Neuron (in vitro differentiated cells): ENCODE measurements around the gene DTX3.
"Not testable (repeated sequence)": the region's sequence is repeated elsewhere in the genome, so short reads cannot be mapped to it uniquely, and the experiment has no call there.

ENCODE experiments used
- H2AFZ ChIP-seq: one replicate; pipeline ENCODE4 v1.6.1; 2013; ENCODE audit warnings: low read depth, mild to moderate bottlenecking, inconsistent platforms, low read length, moderate library complexity
- H3K27me3 ChIP-seq: one replicate; pipeline ENCODE4 v1.6.1; 2013; ENCODE audit warnings: low read length; ENCODE audit not compliant: insufficient read depth
- H3K36me3 ChIP-seq: one replicate; pipeline ENCODE4 v1.6.1; 2013; ENCODE audit warnings: low read length; ENCODE audit not compliant: insufficient read depth
- H3K4me1 ChIP-seq: one replicate; pipeline ENCODE4 v1.6.1; 2013; ENCODE audit warnings: low read length; ENCODE audit not compliant: insufficient read depth
- H3K4me3 ChIP-seq: 2 replicates; pipeline ENCODE4 v1.5.1; 2013; ENCODE audit warnings: mild to moderate bottlenecking, low read length, moderate library complexity
- H3K9me3 ChIP-seq: one replicate; pipeline ENCODE4 v1.6.1; 2013; ENCODE audit warnings: low read length

Gene DTX3

DNA sequence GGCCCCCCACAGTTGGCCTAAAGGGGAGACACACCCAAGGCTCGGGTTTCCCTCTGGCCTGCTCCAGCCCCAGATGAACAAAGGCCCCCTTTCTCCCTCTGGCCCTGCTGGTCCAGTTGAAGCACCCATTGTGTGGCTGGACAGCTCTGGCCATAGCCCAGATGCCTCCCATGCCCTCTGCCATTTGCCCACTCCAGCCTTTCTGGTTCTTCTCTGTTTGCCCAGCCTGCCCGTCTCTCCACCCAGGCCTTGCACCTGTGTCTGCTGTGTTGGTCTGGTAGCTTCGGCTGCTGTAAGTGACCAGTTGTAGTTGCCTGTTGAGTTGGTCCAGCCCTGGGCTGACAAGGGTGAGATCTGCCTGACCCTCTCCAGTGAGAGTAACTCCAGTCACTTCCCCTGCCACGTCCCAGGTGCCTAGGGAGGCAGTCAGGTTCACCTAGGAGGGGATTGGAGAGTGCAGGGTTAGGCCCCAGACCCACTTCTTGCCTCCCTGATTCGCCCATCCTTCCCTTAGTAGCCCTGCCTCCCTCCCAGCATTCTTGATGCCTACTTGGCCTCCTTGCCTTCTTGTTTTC is 25.4 kb downstream of the DTX3 start:
- Histone ChIP-seq H3K36me3 (peaks cover 34% of the 10 kb centered on the region), H3K27me3 (no peaks in the 10 kb centered on the region), H3K4me3 (no peak overlapping the region), H3K9me3 (no peaks in the 10 kb centered on the region), H3K4me1 (peaks cover 16% of the 10 kb centered on the region), H2AFZ (no peak overlapping the region)

DNA sequence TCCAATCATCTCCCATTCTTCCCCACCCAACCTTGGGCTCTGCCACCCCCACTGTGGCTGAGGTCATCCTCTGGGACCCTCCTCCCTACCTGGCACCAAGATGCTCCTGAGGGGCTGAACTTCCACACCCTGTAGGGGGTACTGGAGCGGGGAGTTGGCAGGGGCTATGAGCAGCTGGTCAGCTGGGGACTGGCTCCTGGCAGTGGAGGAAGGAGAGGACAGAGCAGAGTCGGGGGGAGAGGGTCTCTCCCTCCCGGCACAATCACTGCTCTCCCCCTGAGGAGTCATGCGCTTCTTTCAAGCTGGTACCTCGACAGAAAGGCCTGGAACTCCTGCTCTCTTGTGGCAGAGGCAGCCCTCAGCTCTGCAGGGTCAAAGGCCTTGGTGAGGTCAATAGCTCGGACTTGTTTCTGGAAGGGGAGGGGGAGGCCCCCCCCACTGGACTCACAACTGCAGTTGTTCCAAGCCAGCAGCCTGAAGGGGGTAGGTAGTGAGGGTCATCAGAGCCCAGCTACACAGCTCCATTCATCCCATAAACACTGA is 26.3 kb downstream of the DTX3 start:
- Histone ChIP-seq H3K4me1 (peaks cover 16% of the 10 kb centered on the region), H3K27me3 (no peaks in the 10 kb centered on the region), H3K4me3 (peak overlapping the region; percentile 64), H2AFZ (no peak overlapping the region), H3K36me3 (peaks cover 31% of the 10 kb centered on the region), H3K9me3 (no peaks in the 10 kb centered on the region)

DNA sequence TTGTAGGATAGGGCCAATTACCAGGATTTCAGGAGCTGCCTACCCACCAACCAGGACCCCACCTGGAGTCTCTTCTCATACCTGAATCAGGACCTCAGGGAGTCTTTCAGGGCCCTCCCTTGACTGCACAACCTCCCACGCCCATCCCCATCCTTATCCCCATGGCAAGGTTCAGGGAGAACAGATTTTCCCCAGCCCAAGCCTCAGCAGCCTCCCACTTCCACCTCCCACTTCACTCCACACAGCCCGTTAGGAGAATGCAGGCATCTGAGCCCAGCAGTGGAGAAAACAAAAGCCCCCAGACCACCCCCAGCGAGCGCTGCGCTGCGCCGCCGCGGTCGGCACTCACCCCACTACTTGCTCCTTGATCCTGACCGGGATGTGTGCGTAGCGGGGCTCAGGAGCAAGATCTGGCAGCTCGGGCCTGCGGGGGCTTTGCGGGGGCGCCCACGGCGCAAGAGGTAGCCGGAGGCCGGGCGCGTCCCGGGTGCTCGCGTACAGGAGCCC is 27.0 kb downstream of the DTX3 start:
- peaks cover 24% of the 10 kb centered on the region for H3K36me3 ChIP-seq
- H3K4me3 ChIP-seq = peak overlapping the region; percentile 64
- H3K9me3 ChIP-seq = no peaks in the 10 kb centered on the region
- peaks cover 16% of the 10 kb centered on the region for H3K4me1 ChIP-seq
- H3K27me3 ChIP-seq = no peaks in the 10 kb centered on the region
- peak overlapping the region; percentile 98 for H2AFZ ChIP-seq

DNA sequence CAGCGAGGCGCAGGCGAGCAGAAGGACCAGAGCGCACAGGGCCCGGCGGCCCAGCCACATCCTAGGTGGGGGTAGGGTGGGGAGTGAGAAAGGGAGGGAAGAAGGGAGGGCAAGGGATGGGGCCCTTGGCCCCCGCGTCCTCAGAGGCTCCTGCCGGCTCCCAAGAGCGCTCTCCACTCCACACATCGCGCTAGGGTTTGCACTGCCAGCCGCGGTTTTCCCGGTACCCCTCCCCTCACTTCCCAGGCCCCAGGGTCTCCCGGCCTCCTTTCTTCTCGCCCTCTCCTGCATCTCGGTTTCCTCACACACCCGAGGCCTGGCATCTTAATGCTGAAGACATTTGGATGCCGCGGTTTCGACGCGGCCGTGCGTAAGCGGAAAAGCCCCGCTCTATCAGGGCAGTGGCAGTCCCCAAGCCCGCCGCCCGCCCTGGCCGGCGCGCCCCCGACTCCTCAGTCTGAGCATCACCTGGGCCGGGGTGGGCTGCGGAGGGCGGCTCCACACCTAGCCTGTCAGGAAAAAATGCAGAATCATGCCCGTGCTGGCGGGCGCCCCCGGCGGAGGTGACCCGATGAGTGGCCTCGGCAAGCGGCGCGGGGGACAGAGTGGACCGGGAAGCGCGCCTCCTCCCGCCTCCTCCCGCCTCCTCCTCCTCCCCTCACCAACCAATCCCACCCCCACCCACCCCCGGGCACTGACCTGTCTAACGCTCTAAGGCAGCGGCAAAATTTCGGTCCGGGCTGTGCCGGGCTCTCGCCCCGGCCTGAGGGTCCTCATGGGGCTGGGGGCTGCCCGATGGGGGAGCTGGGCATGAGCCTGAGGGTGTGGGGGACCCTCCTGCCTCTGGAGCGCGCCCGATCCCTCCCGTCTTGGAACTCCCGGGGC is 27.7 kb downstream of the DTX3 start:
- Histone ChIP-seq H3K36me3 (peaks cover 20% of the 10 kb centered on the region), H3K9me3 (no peaks in the 10 kb centered on the region), H3K4me3 (peak overlapping the region; percentile 64), H2AFZ (peak overlapping the region; percentile 98), H3K4me1 (peaks cover 16% of the 10 kb centered on the region), H3K27me3 (no peaks in the 10 kb centered on the region)

- Histone ChIP-seq H3K4me3 (peak within 1 kb of the TSS; percentile 64), H3K27me3 (no peaks in the 10 kb centered on the region), H3K36me3 (peaks cover 17% of the 10 kb centered on the region), H3K4me1 (peaks cover 16% of the 10 kb centered on the region), H2AFZ (peak within 1 kb of the TSS; percentile 98), H3K9me3 (no peaks in the 10 kb centered on the region)
Measured at GRCh38 chr12:57632958-57633840, 28.6 kb downstream of the DTX3 start, which contains the start of gene B4GALNT1. Gene B4GALNT1 (minus strand): TSS chr12:57633201. CDS start chr12:57632132, 1,069 bp downstream.

GRCh38 chr12:57636731-57637130 is 32.1 kb downstream of the DTX3 start:
- H3K36me3 ChIP-seq, H3K4me1 ChIP-seq, H3K4me3 ChIP-seq, H3K9me3 ChIP-seq, H2AFZ ChIP-seq, H3K27me3 ChIP-seq: not testable (repeated sequence)

DNA sequence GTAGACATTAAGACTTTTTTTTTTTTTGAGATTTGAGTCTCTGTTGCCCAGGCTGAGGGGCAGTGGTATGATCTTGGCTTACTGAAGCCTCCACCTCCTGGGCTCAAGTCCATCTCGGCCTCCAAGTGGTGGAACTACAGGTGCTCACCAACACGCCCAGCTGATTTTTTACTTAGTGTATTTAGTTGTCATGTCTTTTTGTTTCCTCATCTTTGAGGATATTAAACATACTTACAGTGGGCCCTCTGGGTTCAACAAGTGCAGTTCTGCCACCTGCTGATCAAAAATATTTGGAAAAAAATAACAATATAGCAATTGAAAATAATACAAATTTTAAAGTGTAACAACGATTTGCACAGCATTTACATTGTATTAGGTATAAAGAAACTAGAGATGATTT is 32.7 kb downstream of the DTX3 start:
- Histone ChIP-seq H3K27me3 (peaks cover 2% of the 10 kb centered on the region), H3K4me3 (no peak overlapping the region), H3K9me3 (no peaks in the 10 kb centered on the region), H2AFZ (no peak overlapping the region), H3K36me3 (no peaks in the 10 kb centered on the region), H3K4me1 (no peaks in the 10 kb centered on the region)

DNA sequence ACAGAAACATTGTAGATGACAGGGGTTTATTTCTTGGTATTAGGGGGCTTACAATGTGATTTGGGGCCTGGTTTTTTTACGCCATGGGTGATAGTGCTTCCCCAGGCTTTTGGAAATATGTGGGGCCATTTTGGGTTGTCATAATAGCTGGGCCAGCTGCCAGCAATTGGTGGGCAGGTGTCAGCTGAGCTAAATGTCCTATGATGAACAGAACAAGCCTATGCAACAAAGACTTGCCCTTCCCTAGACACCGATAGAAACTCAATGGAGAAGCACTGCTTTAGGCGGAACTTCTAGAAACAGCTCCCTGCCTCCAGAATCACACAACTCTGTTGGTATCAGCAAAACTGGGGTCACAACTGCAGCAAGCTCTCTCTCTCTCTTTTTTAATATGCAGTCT is 33.5 kb downstream of the DTX3 start:
- H3K36me3 ChIP-seq = no peaks in the 10 kb centered on the region
- peaks cover 2% of the 10 kb centered on the region for H3K27me3 ChIP-seq
- no peak overlapping the region for H3K4me3 ChIP-seq
- H3K9me3 ChIP-seq = no peaks in the 10 kb centered on the region
- no peaks in the 10 kb centered on the region for H3K4me1 ChIP-seq
- no peak overlapping the region for H2AFZ ChIP-seq

GRCh38 chr12:57640175-57641042 is 35.8 kb downstream of the DTX3 start:
- H3K27me3 ChIP-seq = peaks cover 2% of the 10 kb centered on the region
- no peak overlapping the region for H3K4me3 ChIP-seq
- H3K4me1 ChIP-seq = no peaks in the 10 kb centered on the region
- H3K36me3 ChIP-seq = no peaks in the 10 kb centered on the region
- no peaks in the 10 kb centered on the region for H3K9me3 ChIP-seq
- no peak overlapping the region for H2AFZ ChIP-seq

DNA sequence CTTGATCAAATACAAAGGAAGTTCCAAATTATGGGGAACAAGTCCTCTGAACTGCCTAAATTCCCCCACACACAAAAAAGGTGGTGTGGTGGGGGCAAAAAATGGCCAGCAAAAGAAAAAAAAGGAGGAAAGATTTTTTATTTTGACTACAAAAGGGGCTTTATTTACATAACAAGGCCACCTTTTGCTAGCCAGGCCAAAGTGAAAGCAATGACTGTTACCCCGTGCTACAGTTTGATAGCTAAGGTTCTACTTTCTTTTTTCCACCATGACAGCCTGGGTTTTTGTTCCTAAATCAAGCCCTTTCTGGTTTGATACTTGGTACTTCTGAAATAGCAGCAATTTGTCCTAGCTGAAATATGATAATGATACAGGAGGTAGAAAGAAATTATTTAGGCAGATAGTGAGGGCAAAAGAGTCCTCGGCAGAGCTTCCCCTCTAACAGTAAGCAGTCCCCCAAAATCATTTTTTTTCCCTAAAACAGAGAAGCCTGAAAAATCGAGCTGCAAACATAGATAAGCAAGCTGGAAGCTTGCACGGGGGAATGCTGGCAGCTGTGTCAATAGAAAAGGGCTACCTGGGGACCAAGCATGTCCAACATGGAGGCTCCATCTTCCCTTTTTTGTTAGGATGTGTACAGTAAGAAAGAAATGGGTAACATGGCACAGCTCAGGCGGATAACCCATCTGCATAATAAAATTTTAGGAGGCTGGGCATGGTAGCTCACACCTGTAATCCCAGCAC is 37.2 kb downstream of the DTX3 start:
- Histone ChIP-seq H3K4me3 (no peak overlapping the region), H3K36me3 (no peaks in the 10 kb centered on the region), H3K4me1 (no peaks in the 10 kb centered on the region), H3K9me3 (no peaks in the 10 kb centered on the region), H2AFZ (no peak overlapping the region), H3K27me3 (peaks cover 2% of the 10 kb centered on the region)

- H3K27me3 ChIP-seq, H3K9me3 ChIP-seq, H2AFZ ChIP-seq, H3K36me3 ChIP-seq, H3K4me3 ChIP-seq, H3K4me1 ChIP-seq: not testable (repeated sequence)
Measured at GRCh38 chr12:57645990-57646658, 41.5 kb downstream of the DTX3 start.
